LNCaP clone FGC (cell line): ENCODE data around the gene TOR4A.
"Not testable (repeated sequence)": the region's sequence is repeated elsewhere in the genome, so short reads cannot be mapped to it uniquely, and the experiment has no call there.

ENCODE experiments used
- DNase-seq: peaks from one replicate; pipeline ENCODE4 v3.0.0-alpha.2; 2011; ENCODE audit warnings: low read depth
- H3K4me3 ChIP-seq: 2 replicates; pipeline ENCODE4 v1.5.1; 2011; ENCODE audit warnings: mild to moderate bottlenecking, low read depth, low read length, control low read depth
- CTCF ChIP-seq: IDR thresholded peaks from 2 replicates; pipeline ENCODE4 v1.5.1; 2012; ENCODE audit warnings: mild to moderate bottlenecking; ENCODE audit not compliant: control insufficient read depth, insufficient read depth; ENCODE audit errors: extremely low read depth

The TOR4A gene

DNA sequence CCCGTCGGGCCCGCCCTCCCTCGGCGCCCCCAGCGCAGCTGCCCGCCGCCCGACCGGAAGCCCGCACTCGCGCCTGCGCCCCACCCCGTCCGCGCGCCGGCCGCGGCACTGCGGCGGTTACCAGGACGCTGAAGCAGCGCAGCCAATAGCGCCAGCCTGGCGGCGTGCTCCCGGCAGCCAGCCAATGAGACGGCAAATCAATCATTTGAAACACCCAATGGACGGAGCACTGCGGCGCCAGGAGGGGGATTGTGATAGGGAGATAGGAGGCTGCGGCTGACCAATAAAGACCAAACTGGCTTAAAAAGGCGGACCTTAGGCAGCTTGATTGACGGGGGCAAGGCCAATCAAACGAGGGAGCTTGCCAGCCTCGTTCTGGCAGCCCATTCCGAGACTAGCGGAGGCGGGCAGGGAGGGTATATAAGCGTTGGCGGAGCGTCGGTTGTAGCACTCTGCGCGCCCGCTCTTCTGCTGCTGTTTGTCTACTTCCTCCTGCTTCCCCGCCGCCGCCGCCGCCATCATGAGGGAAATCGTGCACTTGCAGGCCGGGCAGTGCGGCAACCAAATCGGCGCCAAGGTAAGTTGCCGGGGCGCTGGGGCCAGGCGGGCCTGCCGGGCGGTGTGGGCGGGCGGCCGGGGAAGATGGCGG lies 36.6 kb upstream of the TOR4A start, which contains the start of gene TUBB4B:
Gene TUBB4B, plus strand, starts transcription at position 447 of the 649 bp plus-strand sequence. Its CDS starts 74 bp downstream, at position 521.
- peak; percentile 100 for DNase-seq
- TF ChIP-seq CTCF: no peak
- peak within 1 kb of the TSS; percentile 92 for H3K4me3 ChIP-seq

DNA sequence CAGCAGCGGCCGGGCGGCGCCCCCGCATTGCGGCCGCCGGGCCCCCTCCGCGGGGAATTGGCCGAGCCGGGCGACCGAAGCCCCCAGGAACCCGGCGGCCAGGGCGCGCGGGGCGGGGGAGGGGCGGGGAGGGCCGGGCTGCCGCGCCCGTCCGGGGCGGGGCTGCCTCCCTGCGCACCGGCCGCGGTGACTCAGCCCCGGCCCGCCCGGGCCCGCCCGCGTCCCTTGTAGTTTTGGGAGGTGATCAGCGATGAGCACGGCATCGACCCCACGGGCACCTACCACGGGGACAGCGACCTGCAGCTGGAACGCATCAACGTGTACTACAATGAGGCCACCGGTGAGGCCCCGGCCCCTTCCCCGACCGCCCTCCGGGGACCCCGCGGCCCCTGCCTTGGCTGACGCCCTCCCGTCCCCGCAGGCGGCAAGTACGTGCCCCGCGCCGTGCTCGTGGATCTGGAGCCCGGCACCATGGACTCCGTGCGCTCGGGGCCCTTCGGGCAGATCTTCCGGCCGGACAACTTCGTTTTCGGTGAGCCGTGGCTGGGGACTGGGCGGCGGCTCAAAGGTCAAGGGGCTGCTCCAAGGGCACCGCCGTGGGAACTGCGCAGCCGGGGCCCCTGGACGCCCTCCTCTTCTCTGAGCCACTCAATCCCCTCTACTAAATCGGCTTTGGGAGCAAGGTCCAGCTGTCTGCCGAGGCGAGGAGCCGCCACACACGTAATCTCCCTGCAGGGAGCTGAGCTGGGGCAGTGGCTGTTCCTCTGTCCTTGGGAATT lies 35.8 kb upstream of the TOR4A start:
- H3K4me3 ChIP-seq: peak overlapping the region; percentile 92
- no peak for TF ChIP-seq CTCF
- no peak for DNase-seq

GRCh38 chr9:137242269-137243203 lies 35.0 kb upstream of the TOR4A start:
- no peak for TF ChIP-seq CTCF
- H3K4me3 ChIP-seq: peak overlapping the region; percentile 92
- DNase-seq: no peak

GRCh38 chr9:137243266-137243625 lies 34.3 kb upstream of the TOR4A start:
- not testable (repeated sequence) for H3K4me3 ChIP-seq, DNase-seq

DNA sequence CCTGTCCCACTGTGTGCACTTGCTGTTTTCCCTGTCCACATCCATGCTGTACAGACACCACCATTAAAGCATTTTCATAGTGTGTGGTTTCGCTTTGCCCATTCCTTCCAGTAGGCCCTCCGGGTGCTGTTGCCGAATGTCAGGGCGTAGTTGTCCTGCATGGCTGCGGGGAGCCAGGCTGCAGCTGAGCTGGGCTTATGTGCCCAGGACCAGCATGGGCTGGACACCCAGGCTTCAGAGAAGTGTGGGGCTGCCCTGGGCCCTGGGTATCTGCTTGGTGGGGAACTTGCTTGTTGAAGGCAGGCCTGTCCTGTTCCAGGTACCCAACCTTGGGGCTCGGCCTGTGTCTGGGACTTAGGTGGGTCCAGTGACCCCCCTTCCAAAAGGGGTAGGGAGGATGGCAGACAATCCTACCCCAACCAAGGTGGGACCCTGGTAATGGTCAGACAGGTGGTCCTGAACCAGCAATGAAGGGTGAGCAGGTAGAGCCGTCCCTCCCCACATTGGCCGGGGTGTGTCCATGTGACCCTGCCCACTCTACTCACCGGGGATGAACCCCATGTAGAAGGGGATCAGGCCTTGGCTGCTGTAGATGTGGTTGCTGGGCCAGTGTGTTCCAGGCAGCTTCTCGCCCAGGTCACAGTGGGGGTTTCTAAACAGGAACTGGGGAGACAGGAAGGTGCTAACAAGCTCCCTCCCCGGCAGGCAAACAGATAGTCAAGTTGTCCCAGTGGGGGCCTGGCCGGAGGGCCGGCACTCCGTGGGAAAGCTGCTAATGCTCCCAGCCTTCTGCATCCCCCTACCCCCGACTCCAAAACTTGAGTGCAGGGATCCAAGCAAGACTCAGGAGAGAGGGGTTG lies 33.7 kb upstream of the TOR4A start:
- no peak overlapping the region for H3K4me3 ChIP-seq
- DNase-seq: no peak
- TF ChIP-seq CTCF: no peak

DNA sequence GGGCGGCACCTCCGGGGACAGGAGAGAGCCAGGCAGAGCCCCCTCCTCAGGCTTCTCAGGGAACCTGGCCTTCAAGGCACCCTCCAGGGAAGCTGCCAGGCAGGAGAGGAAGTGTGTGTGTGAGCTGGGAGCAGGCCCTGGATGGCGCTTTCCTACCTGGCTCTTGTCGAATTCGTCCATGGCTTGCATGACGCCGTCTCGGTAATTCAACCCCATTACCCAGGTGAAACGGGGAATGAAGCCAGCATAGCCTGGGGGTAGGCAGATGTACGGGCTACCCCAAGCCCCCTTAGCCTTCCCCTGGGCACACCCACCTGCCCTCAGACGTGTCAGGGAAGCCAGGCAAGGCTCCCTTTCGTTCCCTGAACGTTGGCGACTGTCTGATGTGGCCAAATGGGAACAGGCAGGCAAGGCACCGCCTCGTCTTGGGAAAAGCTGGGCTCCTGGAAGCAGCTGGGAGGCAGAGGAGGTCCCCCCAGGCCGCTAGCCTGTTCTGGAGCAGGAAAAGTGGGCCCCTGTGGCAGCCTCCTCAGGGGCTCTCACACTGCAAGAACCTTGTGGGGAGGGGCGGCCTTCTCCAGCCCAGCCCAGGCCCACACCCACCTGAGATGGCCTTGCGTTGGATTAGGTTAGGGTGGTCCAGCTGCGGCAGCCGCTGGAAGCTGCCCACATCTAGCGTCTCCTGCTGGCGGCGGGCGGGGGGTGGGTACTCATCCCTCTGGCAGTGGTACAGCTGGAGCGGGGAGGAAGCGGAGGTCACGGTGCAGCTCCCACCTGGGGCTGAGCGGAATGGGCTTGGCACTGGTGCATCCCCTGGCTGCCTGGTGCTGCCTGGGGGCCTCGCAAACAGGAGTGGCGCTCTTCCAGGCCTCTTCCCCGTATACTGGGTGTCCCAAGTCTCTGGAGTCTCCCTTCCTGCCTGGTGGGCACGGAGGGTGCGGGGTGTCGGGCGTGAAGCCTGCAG lies 32.8 kb upstream of the TOR4A start:
- TF ChIP-seq CTCF: no peak
- H3K4me3 ChIP-seq: no peak overlapping the region
- no peak for DNase-seq
